ENCODE measurements around the gene ZBTB20.
A peak's percentile ranks its signal among the peaks of the same experiment; 100 is the strongest.

ZBTB20 gene

GRCh38 chr3:114874522-114874971 lies 272.5 kb downstream of the ZBTB20 start:
- peak in 3 of 51 donors; percentile 1 to 6 (median 3) for DNase-seq

DNA sequence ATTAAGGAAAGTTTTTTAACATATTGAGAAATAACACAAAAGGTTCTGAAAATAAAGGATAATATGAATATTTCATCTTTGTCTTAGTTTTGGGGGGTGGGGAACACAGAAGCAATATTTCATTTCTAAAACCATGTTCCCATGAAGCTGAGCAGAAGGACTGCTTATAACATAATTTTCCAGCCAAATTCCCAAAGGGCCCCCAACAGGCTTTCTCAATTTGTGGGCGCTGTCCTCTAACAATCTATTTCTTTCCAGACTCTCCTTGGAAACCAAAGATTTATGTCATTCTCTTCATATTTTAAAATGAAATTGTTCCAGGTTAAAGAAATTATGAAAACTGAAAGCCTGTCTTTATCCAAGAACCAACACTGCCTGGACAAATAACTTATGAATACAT lies 273.5 kb downstream of the ZBTB20 start:
- no peak for DNase-seq

GRCh38 chr3:114872588-114872987 lies 274.5 kb downstream of the ZBTB20 start:
- DNase-seq = no peak

DNA sequence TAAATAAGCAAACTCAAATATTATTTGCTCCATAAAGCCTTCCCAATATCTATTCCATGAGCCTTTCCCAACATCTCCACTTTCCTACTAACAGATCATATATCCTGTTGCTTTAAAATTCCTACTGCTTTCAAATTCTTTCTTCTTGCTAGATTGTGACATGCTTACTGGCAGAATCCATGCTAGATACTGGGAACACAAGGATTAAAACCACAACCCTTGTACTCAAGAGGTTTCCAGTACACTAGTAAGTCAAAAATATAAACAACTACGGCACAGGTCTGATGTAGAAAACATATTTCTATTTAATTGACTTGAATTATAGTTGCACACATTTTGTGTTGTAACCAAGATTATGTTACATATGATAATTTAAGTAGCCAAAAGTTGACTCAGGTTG lies 275.0 kb downstream of the ZBTB20 start:
- DNase-seq = no peak

DNA sequence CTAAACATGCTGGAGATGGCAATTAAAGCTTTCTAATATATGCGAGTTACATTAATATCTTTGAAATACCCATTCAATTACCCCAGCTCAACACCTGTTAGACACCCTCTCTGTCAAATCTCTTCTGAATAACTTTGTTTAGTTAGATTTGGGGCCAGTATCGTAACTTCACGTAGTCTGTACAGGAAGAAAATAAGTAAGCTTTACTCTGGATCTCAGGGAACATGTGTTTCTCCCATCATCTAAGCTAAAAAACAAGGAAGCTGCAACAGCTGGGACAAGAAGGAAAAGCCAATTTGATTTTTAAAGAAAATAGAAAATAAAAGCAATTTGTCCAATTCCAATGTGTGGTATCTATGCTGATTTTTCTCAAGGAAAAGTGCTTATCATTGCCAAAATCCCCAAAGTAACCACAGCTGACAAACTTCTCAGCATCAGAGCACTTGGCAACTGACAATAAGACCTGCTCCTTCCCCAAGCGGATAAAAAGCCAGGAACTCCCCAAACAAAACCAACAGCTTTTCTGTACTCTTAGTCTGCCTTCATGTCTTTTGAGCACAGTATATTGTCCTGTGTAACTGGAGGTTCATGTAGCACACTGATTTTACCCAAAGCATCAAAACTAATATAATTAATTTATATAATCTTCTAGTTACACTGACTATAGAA lies 279.1 kb downstream of the ZBTB20 start:
- DNase-seq = no peak

DNA sequence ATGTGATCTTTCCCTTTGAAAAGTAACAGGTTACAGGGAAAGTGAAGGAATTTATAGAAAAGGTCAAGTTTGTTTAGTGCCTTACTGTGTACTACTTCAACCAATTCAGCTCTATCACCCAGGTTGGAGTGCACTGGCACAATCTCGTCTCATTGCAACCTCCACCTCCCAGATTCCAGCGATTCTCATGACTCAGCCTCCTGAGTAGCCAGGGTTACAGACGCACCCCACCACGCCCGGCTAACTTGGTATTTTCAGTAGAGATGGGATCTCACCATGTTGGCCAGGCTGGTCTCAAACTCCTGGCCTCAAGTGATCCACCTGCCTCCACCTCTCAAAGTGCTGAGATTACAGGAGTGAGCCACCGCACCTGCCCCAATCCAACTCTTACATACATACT lies 279.7 kb downstream of the ZBTB20 start:
- DNase-seq = no peak

GRCh38 chr3:114866430-114866829 lies 280.7 kb downstream of the ZBTB20 start:
- DNase-seq = no peak

GRCh38 chr3:114864970-114865369 lies 282.1 kb downstream of the ZBTB20 start:
- DNase-seq = no peak

GRCh38 chr3:114863848-114864247 lies 283.2 kb downstream of the ZBTB20 start:
- no peak for DNase-seq

GRCh38 chr3:114861666-114862065 lies 285.4 kb downstream of the ZBTB20 start:
- DNase-seq = no peak

DNA sequence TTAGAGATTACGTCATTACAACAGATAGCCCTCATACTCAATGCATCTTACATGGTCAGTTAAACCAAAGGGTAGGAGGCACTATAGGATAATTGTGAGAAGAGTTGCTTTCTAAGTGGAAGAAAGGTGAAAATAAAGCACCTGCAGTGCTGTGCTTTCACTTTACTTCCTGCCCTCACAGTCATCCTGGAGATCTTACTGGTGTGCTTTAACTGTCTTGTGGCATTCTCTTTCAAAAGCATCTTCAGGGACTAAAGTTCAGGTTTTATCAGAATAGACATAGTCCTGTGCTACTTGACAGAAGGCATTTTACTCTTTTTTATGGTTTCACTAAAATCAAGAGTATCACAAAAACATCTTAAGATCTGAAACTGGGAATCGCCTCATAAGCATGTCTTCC lies 286.6 kb downstream of the ZBTB20 start:
- no peak for DNase-seq

DNA sequence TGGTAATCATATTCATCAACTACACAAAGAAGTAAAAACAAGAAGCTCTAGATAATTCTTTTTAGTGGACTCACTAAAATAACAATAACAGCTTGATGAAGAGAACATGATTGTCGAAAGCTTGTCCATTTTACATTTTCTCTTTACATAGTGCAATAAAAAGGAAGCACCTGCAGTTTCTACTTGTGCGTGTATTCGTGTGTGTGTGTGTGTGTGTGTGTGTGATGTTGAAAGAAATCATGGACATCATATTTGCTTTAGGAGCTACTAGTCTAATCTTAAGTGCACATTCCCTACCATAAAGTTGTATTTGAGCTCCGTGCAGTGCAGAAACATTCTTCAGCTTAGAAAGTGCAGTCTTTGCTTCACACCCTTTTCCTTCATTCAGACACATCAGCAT lies 288.8 kb downstream of the ZBTB20 start:
- DNase-seq = no peak

- peak in 1 of 51 donors; percentile 31 for DNase-seq
These were observed 289.8 kb downstream of the ZBTB20 start for GRCh38 chr3:114857299-114857701.

DNA sequence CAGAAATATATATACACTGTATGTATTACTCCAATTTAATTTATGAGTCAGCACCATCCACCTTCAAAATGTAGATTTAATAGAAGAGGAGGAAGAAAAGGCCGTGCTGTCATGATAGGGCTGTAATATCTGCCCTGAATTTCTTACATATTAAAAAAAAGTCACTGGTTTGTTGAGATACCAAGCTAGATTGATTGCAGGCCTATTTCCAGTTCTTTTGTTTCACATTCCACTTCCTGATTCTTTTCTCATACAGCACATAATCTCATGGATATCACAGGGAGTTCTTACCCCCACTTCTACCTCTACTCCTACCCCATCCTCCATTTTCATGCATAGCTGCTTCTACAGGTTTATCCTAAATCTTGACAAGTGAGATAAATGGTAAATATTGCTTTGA lies 290.3 kb downstream of the ZBTB20 start:
- DNase-seq = no peak

DNA sequence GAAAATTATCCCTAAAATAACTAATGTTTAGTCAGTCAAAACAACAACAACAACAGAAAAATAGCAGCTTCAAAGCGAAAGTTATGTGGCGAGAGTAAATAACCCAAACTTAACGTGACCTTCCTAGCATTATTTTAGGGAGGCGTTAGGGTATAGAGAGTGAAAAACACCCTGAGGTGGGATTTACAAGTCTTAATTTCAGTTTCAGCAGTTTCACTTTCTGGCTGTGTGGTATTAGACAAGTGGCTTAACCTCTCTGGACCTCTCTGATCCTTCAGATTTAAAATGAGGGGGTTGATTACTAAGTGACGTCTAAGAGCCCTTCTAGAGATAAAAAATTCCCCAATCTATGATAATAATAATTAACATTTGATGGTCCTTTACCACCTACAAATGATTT lies 291.2 kb downstream of the ZBTB20 start:
- DNase-seq = no peak

GRCh38 chr3:114852966-114853365 lies 294.1 kb downstream of the ZBTB20 start:
- no peak for DNase-seq

DNA sequence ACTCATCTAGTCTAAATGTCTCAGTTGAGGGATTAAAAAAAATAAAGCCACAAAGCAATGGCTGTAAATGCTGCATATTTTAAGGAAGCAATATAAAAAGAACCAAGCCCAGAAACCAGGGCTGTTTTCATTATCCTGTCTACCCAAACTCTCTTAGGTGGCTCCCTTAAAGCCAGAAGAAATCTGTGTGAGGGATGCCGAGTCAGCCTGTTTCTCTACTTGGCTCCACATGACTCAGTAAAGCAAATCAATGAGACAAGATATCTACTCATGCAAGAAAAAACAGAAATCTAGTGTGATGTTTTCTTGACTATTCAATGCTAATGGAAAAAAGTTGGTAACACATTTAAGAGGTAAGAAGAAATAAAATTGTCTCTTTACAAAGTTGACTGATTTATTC lies 296.2 kb downstream of the ZBTB20 start:
- no peak for DNase-seq

- DNase-seq = peak in 7 of 51 donors; percentile 2 to 81 (median 20)
These were observed 298.3 kb downstream of the ZBTB20 start for GRCh38 chr3:114848643-114849350.

- DNase-seq = peak in 47 of 51 donors; percentile 3 to 89 (median 53)
These were observed 299.0 kb downstream of the ZBTB20 start for GRCh38 chr3:114848082-114848481.

GRCh38 chr3:114847564-114847963 lies 299.5 kb downstream of the ZBTB20 start:
- no peak for DNase-seq

GRCh38 chr3:114846779-114847178 lies 300.3 kb downstream of the ZBTB20 start:
- DNase-seq = no peak

DNA sequence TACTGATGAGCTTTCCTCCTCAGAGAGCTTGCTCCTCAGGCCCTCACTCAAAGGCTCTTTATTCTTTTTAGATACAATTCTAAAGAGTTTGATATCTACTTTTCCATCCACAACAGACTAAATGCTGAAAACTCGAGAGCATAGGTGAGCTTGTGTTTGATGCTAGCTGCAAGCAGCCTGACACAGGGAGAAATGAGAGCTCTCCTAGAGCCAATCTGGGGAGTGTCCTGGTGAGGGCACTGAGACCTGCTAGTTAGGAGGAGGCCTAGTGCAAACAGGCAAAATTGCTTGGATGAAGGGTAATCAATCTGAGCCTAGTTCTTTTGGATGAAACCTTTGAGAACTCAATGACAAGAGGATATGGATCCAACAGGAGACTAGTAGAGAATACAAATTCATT lies 300.8 kb downstream of the ZBTB20 start:
- peak in 8 of 51 donors; percentile 4 to 18 (median 6) for DNase-seq

DNA sequence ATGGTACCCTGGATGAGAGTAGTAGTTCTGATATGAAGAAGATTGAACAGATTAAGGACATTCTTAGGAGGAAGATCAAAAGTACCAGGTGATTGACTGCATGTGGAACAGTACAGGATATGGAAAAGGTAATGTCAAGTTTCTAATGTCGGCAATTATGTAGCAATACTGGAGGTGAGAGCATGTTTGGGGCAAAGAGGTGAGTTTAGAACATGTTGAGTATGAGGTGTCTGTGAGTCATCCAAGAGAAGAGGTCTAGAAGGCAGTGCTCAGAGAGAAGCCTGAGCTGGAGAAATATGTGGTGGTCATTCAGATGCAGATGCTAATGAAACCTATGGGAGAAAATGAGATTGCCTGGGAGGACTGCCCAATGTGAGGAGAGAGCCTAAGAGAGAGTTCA lies 305.6 kb downstream of the ZBTB20 start:
- no peak for DNase-seq

All from hypothalamus (tissue), 51 donors.